ENCODE measurements around the gene NXT2. TPM values are rescaled to one million over a fixed set of nuclear protein-coding genes. Genes with fewer than 3 reads are reported as not detected.

NXT2 gene
- total RNA-seq, 1 experiment from 2014 or later = 14.3 TPM

- Histone ChIP-seq H3K9me2 (ENCODE audit: insufficient read depth) (no peaks in the 10 kb centered on the region), H3K4me3 (replicated peaks in 1 of 2; ENCODE audit: low read depth in 1 of 2, low read length in 2 of 2) (no peak overlapping the region)
- intact Hi-C loops (cut with micrococcal nuclease) = no loop called here
These were observed 42.3 kb downstream of the NXT2 start for GRCh38 chrX:109578916-109579315.

More at GRCh38 chrX:109578916-109579315, 42.3 kb downstream of the NXT2 start:
- Histone ChIP-seq H3K9me3 (ENCODE audit: control insufficient read depth in 1 of 2, insufficient read depth in 1 of 2, low read depth in 1 of 2, low read length in 2 of 2) (no peaks in the 10 kb centered on the region), H3K27ac (ENCODE audit: low read depth, low read length) (no peak overlapping the region), H3K27me3 (ENCODE audit: insufficient read depth, low read length) (no peaks in the 10 kb centered on the region), H3K36me3 (ENCODE audit: control insufficient read depth in 1 of 2, insufficient read depth in 2 of 2, low read length in 2 of 2) (no peaks in the 10 kb centered on the region), H3K9ac (ENCODE audit: low read length) (no peak overlapping the region), H2AFZ (ENCODE audit: low read depth, low read length, poor library complexity, severe bottlenecking) (no peak overlapping the region), H3K79me2 (ENCODE audit: insufficient read depth, low read length) (no peaks in the 10 kb centered on the region), H3K4me2 (ENCODE audit: low read length) (no peak overlapping the region), H3K4me1 (ENCODE audit: control insufficient read depth in 1 of 2, insufficient read depth in 2 of 2, low read length in 2 of 2) (no peaks in the 10 kb centered on the region), H4K20me1 (ENCODE audit: insufficient read depth) (no peaks in the 10 kb centered on the region)
- no TSS peak for BruUV-seq (replicated peaks)
- DNase-seq (ENCODE audit: low read depth, low spot score) (no peak), ATAC-seq (no peak)
- RAD21 ChIA-PET (ENCODE audit: low non-redundant PET in 1 of 2, low total read pairs in 2 of 2, uncharacterized antibody in 2 of 2, unreplicated experiment in 2 of 2) = no interaction called here
- POLR2A ChIA-PET = no interaction called here
- no peak for TF ChIP-seq ATF3 (IDR thresholded peaks at IDR 0.05)
- TF ChIP-seq SP1 (IDR thresholded peaks at IDR 0.05; ENCODE audit: low read depth) = no peak
- no peak for TF ChIP-seq ZFX (IDR thresholded peaks at IDR 0.05)
- TF ChIP-seq MAX (IDR thresholded peaks at IDR 0.05) = no peak
- TF ChIP-seq JUND (IDR thresholded peaks at IDR 0.05) = no peak
- no peak for TF ChIP-seq POLR2A (IDR thresholded peaks at IDR 0.05; ENCODE audit: borderline replicate concordance, extremely low read depth, insufficient read depth, insufficient read length)
- no peak for TF ChIP-seq REST (IDR thresholded peaks at IDR 0.05; ENCODE audit: low read depth)
- TF ChIP-seq ZNF274 (IDR thresholded peaks at IDR 0.05; ENCODE audit: low read depth, low read length) = no peak
- TF ChIP-seq ELF1 (IDR thresholded peaks at IDR 0.05; ENCODE audit: borderline replicate concordance, low read depth) = no peak
- CTCF ChIA-PET = no interaction called here

Data from HCT116 (cell line).